Measurements from ENCODE around the gene CFAP157. TPM values are rescaled to one million over a fixed set of nuclear protein-coding genes. Genes with fewer than 3 reads are reported as not detected.

The CFAP157 gene
- total and polyA plus RNA-seq, 2 donors (not counting 3 experiments of a cell fraction or from before 2014, with no cell fraction given) = 0.03 TPM; not detected in 1

DNA sequence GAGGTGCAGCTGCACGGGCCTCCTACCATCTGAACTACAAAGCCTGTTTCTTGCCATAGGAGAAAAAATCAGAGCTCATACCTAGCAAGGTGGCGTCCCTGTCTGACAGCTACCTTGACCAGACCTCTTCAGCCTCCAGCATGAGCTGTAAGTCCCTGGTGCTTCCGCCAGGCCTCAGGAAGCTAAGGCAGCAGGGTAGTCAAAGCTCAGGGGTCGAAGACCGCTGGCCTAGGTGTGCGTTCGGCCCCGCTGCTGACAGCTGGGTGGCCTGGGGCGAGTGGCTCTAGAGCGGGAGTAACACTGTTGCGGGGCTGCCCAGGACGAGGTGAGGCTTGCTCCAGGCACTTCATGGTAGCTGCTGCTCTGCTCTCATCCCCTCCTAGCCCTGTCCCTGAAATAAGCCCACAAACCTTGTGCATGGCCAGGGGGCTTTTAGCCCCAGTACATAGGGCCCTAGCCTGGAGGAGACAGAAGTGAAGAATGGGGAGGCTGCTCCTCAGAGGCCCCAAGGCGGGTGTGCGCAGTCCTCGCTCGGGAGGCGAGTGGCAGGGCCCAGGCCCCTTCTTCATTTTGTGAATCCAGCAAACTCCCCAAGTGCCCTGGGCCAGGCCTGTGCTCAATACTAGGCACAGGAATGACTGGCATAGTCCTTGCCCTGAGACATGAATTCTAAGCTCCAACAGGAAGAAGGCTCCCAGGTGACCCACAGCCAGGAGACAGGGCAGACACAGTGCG lies 22.9 kb downstream of the CFAP157 start:
- CTCF ChIA-PET = interaction anchor here (1.4 to 1.9 kb wide), 2 partner anchors 14 to 139 kb away, joined by 3 to 6 read pairs; partner anchors contain the start of genes PTRH1 and TTC16

More for the DNA sequence above, 22.9 kb downstream of the CFAP157 start:
- no peak for TF ChIP-seq GATA2 (IDR thresholded peaks at IDR 0.05; ENCODE audit: insufficient read depth, insufficient read length, low read depth, low read length)
- no peak for TF ChIP-seq MAX (IDR thresholded peaks at IDR 0.05; ENCODE audit: insufficient read depth, insufficient read length)
- TF ChIP-seq EZH2 (IDR thresholded peaks at IDR 0.05; ENCODE audit: borderline replicate concordance, low read depth, low read length, severe bottlenecking) = no peak
- TF ChIP-seq MYC (IDR thresholded peaks at IDR 0.05; ENCODE audit: low read depth, low read length) = no peak
- no peak for TF ChIP-seq FOS (IDR thresholded peaks at IDR 0.05; ENCODE audit: borderline replicate concordance, insufficient read depth, low read length)
- TF ChIP-seq POLR2A (IDR thresholded peaks at IDR 0.05; ENCODE audit: low read depth, low read length) = no peak
- no peak for TF ChIP-seq JUN (IDR thresholded peaks at IDR 0.05; ENCODE audit: borderline replicate concordance, insufficient read depth, insufficient read length, low read depth)
- no peak for TF ChIP-seq POLR2AphosphoS5 (IDR thresholded peaks at IDR 0.05; ENCODE audit: insufficient read depth, low read depth, low read length)
- no peak for TF ChIP-seq CTCF (IDR thresholded peaks at IDR 0.05; ENCODE audit: extremely low read depth in 1 of 2, insufficient read depth in 1 of 2, low read depth in 1 of 2, low read length in 2 of 2)
- Histone ChIP-seq H3K9me1 (replicated peaks; ENCODE audit: control insufficient read depth, extremely low read depth, insufficient read depth, low read length) (no peaks in the 10 kb centered on the region), H3K4me3 (replicated peaks in 1 of 3; ENCODE audit: insufficient read depth in 1 of 3, low read depth in 1 of 3, low read length in 3 of 3) (no peak overlapping the region), H4K20me1 (replicated peaks; ENCODE audit: control insufficient read depth, extremely low read depth, insufficient read depth, low read length) (no peaks in the 10 kb centered on the region), H3K9me3 (replicated peaks; ENCODE audit: control insufficient read depth, insufficient read depth, low read length) (no peaks in the 10 kb centered on the region), H3K27me3 (ENCODE audit: control insufficient read depth in 2 of 2, insufficient read depth in 2 of 2, low read length in 2 of 2) (no peaks in the 10 kb centered on the region), H3K27ac (ENCODE audit: insufficient read depth, low read depth, low read length) (no peak overlapping the region), H3K4me1 (ENCODE audit: control insufficient read depth, extremely low read depth, insufficient read depth, low read length) (peaks cover 6% of the 10 kb centered on the region), H2AFZ (ENCODE audit: low read depth, low read length) (no peak overlapping the region), H3K36me3 (ENCODE audit: control insufficient read depth in 2 of 2, extremely low read depth in 1 of 2, insufficient read depth in 2 of 2, low read length in 2 of 2) (peaks cover 0 to 12% of the 10 kb centered on the region in 2 experiments), H3K4me2 (ENCODE audit: insufficient read depth, low read length) (no peak overlapping the region), H3K9ac (replicated peaks; ENCODE audit: extremely low read depth, insufficient read depth, low read length) (no peak overlapping the region), H3K79me2 (ENCODE audit: control insufficient read depth, insufficient read depth, low read length) (peaks cover 2% of the 10 kb centered on the region)
- intact Hi-C loops (cut with micrococcal nuclease) (no loop called here), dilution Hi-C loops (cut with MboI; ENCODE audit: extremely low pct_ligation_motif_present, low sequenced_read_pairs) (no loop called here)
- FAIRE-seq (no peak), DNase-seq (ENCODE audit: low read depth, low spot score) (no peak)
- BruUV-seq (replicated peaks) = no TSS peak
- POLR2A ChIA-PET = no interaction called here

Data from endothelial cell of umbilical vein (primary cell).